ENCODE measurements around the gene DBP.

Gene DBP

GRCh38 chr19:48631225-48631624 lies 6.0 kb downstream of the DBP start:
- TF ChIP-seq CTCF (IDR thresholded peaks at IDR 0.05), result no peak

- TF ChIP-seq CTCF (IDR thresholded peaks at IDR 0.05), result no peak; the same call in 1 of the 2 replicates
Observed at GRCh38 chr19:48630296-48631063, 6.7 kb downstream of the DBP start.

GRCh38 chr19:48629599-48630295 lies 7.4 kb downstream of the DBP start:
- no peak for TF ChIP-seq CTCF (IDR thresholded peaks at IDR 0.05)

GRCh38 chr19:48629297-48629598 lies 7.9 kb downstream of the DBP start:
- TF ChIP-seq CTCF (IDR thresholded peaks at IDR 0.05), result no peak

- no peak for TF ChIP-seq CTCF (IDR thresholded peaks at IDR 0.05)
Observed at GRCh38 chr19:48628486-48629296, 8.5 kb downstream of the DBP start.

GRCh38 chr19:48627865-48628314 lies 9.3 kb downstream of the DBP start:
- no peak for TF ChIP-seq CTCF (IDR thresholded peaks at IDR 0.05)

GRCh38 chr19:48627201-48627864 lies 9.8 kb downstream of the DBP start:
- TF ChIP-seq CTCF (IDR thresholded peaks at IDR 0.05), result no peak

Data from LNCAP (cell line).